GM18909 (cell line): Measurements from ENCODE around the gene GPR35.

Experiments
- ATAC-seq: cut with Tn5 transposase; IDR thresholded peaks from one replicate; pipeline ENCODE4 v1.9.1; 2021; ENCODE audit warnings: mild to moderate bottlenecking; ENCODE audit not compliant: unreplicated experiment, poor library complexity

GPR35 gene

GRCh38 chr2:240588669-240589068 lies 36.6 kb upstream of the GPR35 start:
- ATAC-seq: no peak

- ATAC-seq: no peak
Measured at GRCh38 chr2:240589375-240589774, 35.9 kb upstream of the GPR35 start.

GRCh38 chr2:240589850-240590525 lies 35.3 kb upstream of the GPR35 start:
- ATAC-seq: no peak

GRCh38 chr2:240590681-240591111 lies 34.6 kb upstream of the GPR35 start:
- ATAC-seq: no peak

- ATAC-seq: no peak
Measured at GRCh38 chr2:240591226-240591625, 34.1 kb upstream of the GPR35 start.

GRCh38 chr2:240591784-240592183 lies 33.5 kb upstream of the GPR35 start:
- ATAC-seq: no peak

GRCh38 chr2:240593026-240593702 lies 32.1 kb upstream of the GPR35 start:
- no peak for ATAC-seq

GRCh38 chr2:240593703-240594451 lies 31.4 kb upstream of the GPR35 start:
- no peak for ATAC-seq

GRCh38 chr2:240594511-240595380 lies 30.5 kb upstream of the GPR35 start:
- ATAC-seq: no peak

- ATAC-seq: no peak
Measured at GRCh38 chr2:240595381-240596079, 29.8 kb upstream of the GPR35 start.

GRCh38 chr2:240596080-240596460 lies 29.2 kb upstream of the GPR35 start:
- no peak for ATAC-seq

- ATAC-seq: no peak
Measured at GRCh38 chr2:240596491-240596931, 28.8 kb upstream of the GPR35 start.

- no peak for ATAC-seq
Measured at GRCh38 chr2:240597054-240597418, 28.2 kb upstream of the GPR35 start.

- no peak for ATAC-seq
Measured at GRCh38 chr2:240597419-240598181, 27.7 kb upstream of the GPR35 start.

- no peak for ATAC-seq
Measured at GRCh38 chr2:240598311-240598911, 26.9 kb upstream of the GPR35 start.

GRCh38 chr2:240599141-240599583 lies 26.1 kb upstream of the GPR35 start:
- ATAC-seq: no peak

- no peak for ATAC-seq
Measured at GRCh38 chr2:240600451-240600961, 24.8 kb upstream of the GPR35 start.

GRCh38 chr2:240601061-240601830 lies 24.0 kb upstream of the GPR35 start:
- ATAC-seq: no peak
